Effector memory CD8-positive, alpha-beta T cell (primary cell): ENCODE measurements around the gene ATP11A.
A peak's percentile ranks its signal among the peaks of the same experiment; 100 is the strongest.

Experiments
- ATAC-seq: fragments of 150-1000 bp; cut with Tn5 transposase; replicated peaks from 2 replicates; pipeline ENCODE4 v1.10.0; 2021; ENCODE audit warnings: mild to moderate bottlenecking, moderate library complexity
- DNase-seq, 3 experiments: peaks; one replicate each; pipeline ENCODE4 v3.0.0; 2021
- H3K27ac Mint-ChIP-seq, 2 donors: one replicate each; pipeline ENCODE4 v1.8.0; 2022; ENCODE audit warnings: mild to moderate bottlenecking in 2 of 2, mixed read lengths in 2 of 2, moderate library complexity in 2 of 2
- H3K27me3 Mint-ChIP-seq, 2 donors: one replicate each; pipeline ENCODE4 v1.8.0; 2022; ENCODE audit warnings: mixed read lengths in 2 of 2
- H3K36me3 Mint-ChIP-seq: one replicate; pipeline ENCODE4 v1.8.0; 2022; ENCODE audit warnings: mild to moderate bottlenecking, moderate library complexity, mixed read lengths; ENCODE audit not compliant: insufficient read depth
- H3K4me1 Mint-ChIP-seq, 2 donors: one replicate each; pipeline ENCODE4 v1.8.0; 2022; ENCODE audit warnings: low read depth in 2 of 2, mixed read lengths in 2 of 2
- H3K4me3 Mint-ChIP-seq, 2 donors: one replicate each; pipeline ENCODE4 v1.8.0; 2022; ENCODE audit warnings: mild to moderate bottlenecking in 2 of 2, mixed read lengths in 2 of 2, moderate library complexity in 2 of 2
- H3K9me3 Mint-ChIP-seq, 2 donors: one replicate each; pipeline ENCODE4 v1.8.0; 2022; ENCODE audit warnings: mixed read lengths in 2 of 2
- total RNA-seq, 9 experiments: gene quantifications; one replicate each; lab custom pipeline; 2026; lab: John Stamatoyannopoulos, UW

ATP11A gene
- total RNA-seq, result 24.8 to 64.4 (median 37.7) reads per million in 9 experiments

GRCh38 chr13:112689303-112690245 lies at the start of gene ATP11A:
Gene ATP11A (plus strand): TSS chr13:112690038. CDS start chr13:112690417, 379 bp downstream.
- Mint-ChIP-seq H3K27ac (peak within 1 kb of the TSS; percentile 87 to 94), H3K27me3 (no peaks in the 10 kb centered on the region), H3K4me3 (peak within 1 kb of the TSS; percentile 92 to 95), H3K36me3 (peaks cover 15% of the 10 kb centered on the region), H3K4me1 (peaks cover 42 to 43% of the 10 kb centered on the region in 2 donors), H3K9me3 (no peaks in the 10 kb centered on the region)
- ATAC-seq (peak; percentile 85), DNase-seq (peak; percentile 61 to 74 (median 71))

- ATAC-seq, result no peak
- peaks cover 0 to 2% of the 10 kb centered on the region in 2 donors for H3K4me1 Mint-ChIP-seq
- peaks cover 37 to 66% of the 10 kb centered on the region in 2 donors for H3K27me3 Mint-ChIP-seq
- H3K36me3 Mint-ChIP-seq, result peaks cover 4% of the 10 kb centered on the region
- DNase-seq, result no peak
- H3K27ac Mint-ChIP-seq, result no peak overlapping the region
- no peak overlapping the region for H3K4me3 Mint-ChIP-seq
- no peaks in the 10 kb centered on the region for H3K9me3 Mint-ChIP-seq
Observed at GRCh38 chr13:112641456-112642089, 48.3 kb upstream of the ATP11A start.

- no peak for DNase-seq
- Mint-ChIP-seq H3K36me3 (peaks cover 4% of the 10 kb centered on the region), H3K27ac (no peak overlapping the region), H3K9me3 (no peaks in the 10 kb centered on the region), H3K4me1 (peaks cover 0 to 2% of the 10 kb centered on the region in 2 donors), H3K4me3 (no peak overlapping the region), H3K27me3 (peaks cover 37 to 61% of the 10 kb centered on the region in 2 donors)
- no peak for ATAC-seq
Observed at GRCh38 chr13:112642090-112642460, 47.8 kb upstream of the ATP11A start.

GRCh38 chr13:112643759-112644459 lies 45.9 kb upstream of the ATP11A start:
- H3K9me3 Mint-ChIP-seq, result no peaks in the 10 kb centered on the region

GRCh38 chr13:112645327-112645914 lies 44.4 kb upstream of the ATP11A start:
- Mint-ChIP-seq H3K27ac (no peak overlapping the region), H3K4me1 (peaks cover 0 to 2% of the 10 kb centered on the region in 2 donors), H3K4me3 (no peak overlapping the region), H3K9me3 (no peaks in the 10 kb centered on the region), H3K27me3 (peaks cover 20 to 43% of the 10 kb centered on the region in 2 donors), H3K36me3 (no peaks in the 10 kb centered on the region)
- ATAC-seq, result no peak
- no peak for DNase-seq

More at GRCh38 chr13:112643759-112644459, 45.9 kb upstream of the ATP11A start:
- peaks cover 4% of the 10 kb centered on the region for H3K36me3 Mint-ChIP-seq
- H3K27ac Mint-ChIP-seq, result no peak overlapping the region
- DNase-seq (no peak), ATAC-seq (no peak)
- peaks cover 31 to 46% of the 10 kb centered on the region in 2 donors for H3K27me3 Mint-ChIP-seq
- peaks cover 0 to 2% of the 10 kb centered on the region in 2 donors for H3K4me1 Mint-ChIP-seq
- H3K4me3 Mint-ChIP-seq, result no peak overlapping the region

- no peak overlapping the region for H3K27ac Mint-ChIP-seq
- no peak overlapping the region for H3K4me3 Mint-ChIP-seq
- ATAC-seq (no peak), DNase-seq (no peak)
- H3K4me1 Mint-ChIP-seq, result no peaks in the 10 kb centered on the region
- H3K27me3 Mint-ChIP-seq, result peaks cover 22 to 34% of the 10 kb centered on the region in 2 donors
- H3K36me3 Mint-ChIP-seq, result no peaks in the 10 kb centered on the region
- H3K9me3 Mint-ChIP-seq, result no peaks in the 10 kb centered on the region
Observed at GRCh38 chr13:112647256-112647655, 42.6 kb upstream of the ATP11A start.

GRCh38 chr13:112648101-112648500 lies 41.7 kb upstream of the ATP11A start:
- DNase-seq, result no peak

GRCh38 chr13:112648966-112649690 lies 40.7 kb upstream of the ATP11A start:
- no peaks in the 10 kb centered on the region for H3K36me3 Mint-ChIP-seq
- ATAC-seq, result no peak
- no peak overlapping the region for H3K27ac Mint-ChIP-seq
- no peak overlapping the region for H3K4me3 Mint-ChIP-seq
- H3K9me3 Mint-ChIP-seq, result no peaks in the 10 kb centered on the region
- peaks cover 24 to 25% of the 10 kb centered on the region in 2 donors for H3K27me3 Mint-ChIP-seq
- no peaks in the 10 kb centered on the region for H3K4me1 Mint-ChIP-seq
- DNase-seq, result no peak

More at GRCh38 chr13:112648101-112648500, 41.7 kb upstream of the ATP11A start:
- Mint-ChIP-seq H3K4me3 (no peak overlapping the region), H3K36me3 (no peaks in the 10 kb centered on the region), H3K27me3 (peaks cover 24 to 25% of the 10 kb centered on the region in 2 donors), H3K27ac (no peak overlapping the region), H3K4me1 (no peaks in the 10 kb centered on the region), H3K9me3 (no peaks in the 10 kb centered on the region)
- no peak for ATAC-seq

- H3K27ac Mint-ChIP-seq, result no peak overlapping the region
- no peaks in the 10 kb centered on the region for H3K36me3 Mint-ChIP-seq
- no peak overlapping the region for H3K4me3 Mint-ChIP-seq
- H3K4me1 Mint-ChIP-seq, result no peaks in the 10 kb centered on the region
- peaks cover 14 to 25% of the 10 kb centered on the region in 2 donors for H3K27me3 Mint-ChIP-seq
- H3K9me3 Mint-ChIP-seq, result no peaks in the 10 kb centered on the region
- DNase-seq (no peak), ATAC-seq (no peak)
Observed at GRCh38 chr13:112651311-112651710, 38.5 kb upstream of the ATP11A start.

- no peaks in the 10 kb centered on the region for H3K4me1 Mint-ChIP-seq
- H3K27me3 Mint-ChIP-seq, result peaks cover 14 to 25% of the 10 kb centered on the region in 2 donors
- ATAC-seq (no peak), DNase-seq (no peak)
- no peak overlapping the region for H3K4me3 Mint-ChIP-seq
- H3K9me3 Mint-ChIP-seq, result no peaks in the 10 kb centered on the region
- H3K27ac Mint-ChIP-seq, result no peak overlapping the region
- H3K36me3 Mint-ChIP-seq, result no peaks in the 10 kb centered on the region
Observed at GRCh38 chr13:112651750-112652511, 37.9 kb upstream of the ATP11A start.

- Mint-ChIP-seq H3K27ac (no peak overlapping the region), H3K36me3 (no peaks in the 10 kb centered on the region), H3K4me3 (no peak overlapping the region), H3K27me3 (peaks cover 14 to 24% of the 10 kb centered on the region in 2 donors), H3K9me3 (no peaks in the 10 kb centered on the region), H3K4me1 (no peaks in the 10 kb centered on the region)
- no peak for ATAC-seq
- no peak for DNase-seq
Observed at GRCh38 chr13:112652512-112653070, 37.2 kb upstream of the ATP11A start.

- no peak overlapping the region for H3K4me3 Mint-ChIP-seq
- H3K9me3 Mint-ChIP-seq, result no peaks in the 10 kb centered on the region
- H3K27me3 Mint-ChIP-seq, result peaks cover 14 to 19% of the 10 kb centered on the region in 2 donors
- H3K27ac Mint-ChIP-seq, result no peak overlapping the region
- H3K4me1 Mint-ChIP-seq, result no peaks in the 10 kb centered on the region
- ATAC-seq (no peak), DNase-seq (no peak)
- H3K36me3 Mint-ChIP-seq, result no peaks in the 10 kb centered on the region
Observed at GRCh38 chr13:112653071-112653470, 36.8 kb upstream of the ATP11A start.
